SIG-M5 treated with dmso at 0.1 percent for 504 hours (cell line): ENCODE measurements around the gene FNDC1.

Source experiments
- DNase-seq: peaks from one replicate; lab custom pipeline; 2025; ENCODE audit not compliant: unreplicated experiment; lab: John Stamatoyannopoulos, UW

FNDC1 gene

GRCh38 chr6:159204605-159205004 lies 35.4 kb downstream of the FNDC1 start:
- no peak for DNase-seq

GRCh38 chr6:159212028-159212427 lies 42.8 kb downstream of the FNDC1 start:
- no peak for DNase-seq

- DNase-seq = no peak
These were observed 43.5 kb downstream of the FNDC1 start for GRCh38 chr6:159212525-159213280.

- no peak for DNase-seq
These were observed 44.2 kb downstream of the FNDC1 start for GRCh38 chr6:159213405-159213804.

GRCh38 chr6:159214281-159214680 lies 45.1 kb downstream of the FNDC1 start:
- DNase-seq = no peak

- peak; percentile 7 for DNase-seq
These were observed 48.5 kb downstream of the FNDC1 start for GRCh38 chr6:159217595-159218275.

- DNase-seq = no peak
These were observed 50.9 kb downstream of the FNDC1 start for GRCh38 chr6:159220093-159220492.

GRCh38 chr6:159221486-159222170 lies 52.4 kb downstream of the FNDC1 start:
- DNase-seq = no peak

GRCh38 chr6:159224452-159224851 lies 55.3 kb downstream of the FNDC1 start:
- DNase-seq = no peak

- DNase-seq = no peak
These were observed 60.5 kb downstream of the FNDC1 start for GRCh38 chr6:159229651-159230051.

- DNase-seq = no peak
These were observed 63.0 kb downstream of the FNDC1 start for GRCh38 chr6:159232106-159232645.

GRCh38 chr6:159232751-159233150 lies 63.6 kb downstream of the FNDC1 start:
- no peak for DNase-seq

GRCh38 chr6:159233365-159234101 lies 64.3 kb downstream of the FNDC1 start:
- DNase-seq = no peak

- DNase-seq = no peak
These were observed 64.9 kb downstream of the FNDC1 start for GRCh38 chr6:159234102-159234553.

- no peak for DNase-seq
These were observed 69.8 kb downstream of the FNDC1 start for GRCh38 chr6:159238920-159239558.

GRCh38 chr6:159249128-159249527 lies 79.9 kb downstream of the FNDC1 start:
- DNase-seq = no peak

- DNase-seq = no peak
These were observed 80.6 kb downstream of the FNDC1 start for GRCh38 chr6:159249752-159250151.

- no peak for DNase-seq
These were observed 81.4 kb downstream of the FNDC1 start for GRCh38 chr6:159250633-159251032.

GRCh38 chr6:159252955-159253508 lies 83.8 kb downstream of the FNDC1 start:
- DNase-seq = peak; percentile 56

GRCh38 chr6:159254186-159254585 lies 85.0 kb downstream of the FNDC1 start:
- DNase-seq = no peak
